Subcutaneous abdominal adipose tissue (tissue), 5 donors: ENCODE measurements around the gene RACGAP1.

Experiments
- H3K27ac ChIP-seq: one replicate; pipeline ENCODE4 v1.7.0; 2013; ENCODE audit warnings: low read depth, mild to moderate bottlenecking, inconsistent platforms, low read length, moderate library complexity
- H3K27me3 ChIP-seq, 5 donors: one replicate each; pipeline ENCODE4 v1.7.0; 2013; ENCODE audit warnings: low read length in 5 of 5, inconsistent platforms in 1 of 5; ENCODE audit not compliant: control insufficient read depth in 5 of 5, insufficient read depth in 4 of 5
- H3K36me3 ChIP-seq, 5 donors: one replicate each; pipeline ENCODE4 v1.7.0; 2013; ENCODE audit warnings: low read length in 5 of 5; ENCODE audit not compliant: control insufficient read depth in 5 of 5, insufficient read depth in 5 of 5
- H3K4me1 ChIP-seq, 5 donors: one replicate each; pipeline ENCODE4 v1.7.0; 2013; ENCODE audit warnings: low read length in 5 of 5, mild to moderate bottlenecking in 3 of 5, moderate library complexity in 1 of 5; ENCODE audit not compliant: control insufficient read depth in 5 of 5, insufficient read depth in 5 of 5
- H3K4me3 ChIP-seq, 5 donors: one replicate each; pipeline ENCODE4 v1.7.0; 2013; ENCODE audit warnings: low read length in 5 of 5, low read depth in 1 of 5
- H3K9ac ChIP-seq, 5 donors: one replicate each; pipeline ENCODE4 v1.7.0; 2013; ENCODE audit warnings: low read length in 5 of 5, mild to moderate bottlenecking in 4 of 5, moderate library complexity in 3 of 5
- H3K9me3 ChIP-seq, 5 donors: one replicate each; pipeline ENCODE4 v1.7.0; 2013; ENCODE audit warnings: low read length in 5 of 5; ENCODE audit not compliant: control insufficient read depth in 5 of 5
- donor health status: healthy.
- donor health status: healthy.
- donor health status: healthy.
- donor health status: healthy.
- donor health status: healthy.

The RACGAP1 gene

DNA sequence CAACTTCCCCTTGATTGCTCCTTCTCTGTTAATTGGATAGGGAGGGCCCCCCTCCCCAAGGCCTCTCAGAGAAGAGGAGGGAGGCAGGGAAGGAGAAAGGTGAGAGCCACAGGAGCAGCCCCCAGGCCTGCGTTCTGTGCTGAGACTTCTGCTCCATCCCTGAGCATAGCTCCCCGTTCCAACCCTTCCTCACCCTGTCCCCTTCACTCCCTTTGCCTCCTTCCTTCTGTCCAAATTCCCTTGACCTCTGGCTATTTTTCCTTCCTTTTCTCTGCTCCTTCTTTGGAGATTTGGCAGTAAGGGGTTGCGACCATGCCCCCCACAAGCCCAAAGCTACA is 31.3 kb upstream of the RACGAP1 start:
- H3K36me3 ChIP-seq = no peaks in the 10 kb centered on the region
- H3K4me3 ChIP-seq = peak overlapping the region; percentile 61 to 83 (median 73)
- peaks cover 3 to 15% (median 5%) of the 10 kb centered on the region in 5 donors for H3K27me3 ChIP-seq
- H3K9me3 ChIP-seq = no peaks in the 10 kb centered on the region
- no peak overlapping the region for H3K27ac ChIP-seq
- peak overlapping the region in 1 of 5 donors; percentile 23 for H3K9ac ChIP-seq
- H3K4me1 ChIP-seq = peaks cover 4 to 44% (median 26%) of the 10 kb centered on the region in 5 donors

DNA sequence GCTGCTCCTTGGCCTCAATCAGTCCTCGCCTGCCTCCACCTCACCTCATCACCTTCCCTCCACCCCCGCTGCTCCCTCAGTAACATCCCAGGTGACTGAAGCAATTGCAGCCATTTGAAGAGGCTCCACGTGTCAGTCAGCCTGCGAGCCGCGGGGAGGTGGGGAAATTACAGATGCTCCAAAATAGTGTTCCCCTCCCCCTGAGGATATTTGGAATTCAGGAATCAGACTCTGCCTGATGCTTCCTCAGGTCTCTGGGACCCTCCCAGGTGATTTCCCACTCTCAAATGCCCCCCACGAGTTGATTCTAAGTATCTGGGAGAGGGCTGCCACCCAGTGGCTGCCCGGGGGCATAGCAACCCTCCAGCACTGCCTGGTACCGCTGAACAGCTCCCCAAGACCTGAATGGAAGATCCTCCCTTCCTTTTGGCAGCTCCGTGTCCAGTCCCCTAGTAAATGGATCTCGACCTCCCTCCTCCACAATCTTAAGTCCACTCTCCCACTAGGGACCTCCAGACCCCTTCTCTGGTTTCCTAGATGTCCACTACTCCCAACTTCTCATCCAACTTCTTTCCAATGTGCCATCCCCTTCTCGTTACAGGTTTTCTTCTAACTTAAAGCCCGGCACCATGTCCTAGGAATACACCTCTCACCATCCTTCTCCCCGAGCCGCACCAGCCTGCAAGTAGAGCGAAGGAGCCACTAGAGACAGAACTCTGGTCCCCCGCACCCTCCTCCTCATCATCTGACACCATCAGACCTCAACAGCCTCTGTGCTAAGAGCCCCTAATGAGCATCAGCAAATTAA is 30.7 kb upstream of the RACGAP1 start:
- no peaks in the 10 kb centered on the region for H3K36me3 ChIP-seq
- no peaks in the 10 kb centered on the region for H3K9me3 ChIP-seq
- no peak overlapping the region for H3K9ac ChIP-seq
- H3K4me3 ChIP-seq = peak overlapping the region in 1 of 5 donors; percentile 37
- no peak overlapping the region for H3K27ac ChIP-seq
- H3K27me3 ChIP-seq = peaks cover 3 to 15% (median 5%) of the 10 kb centered on the region in 5 donors
- H3K4me1 ChIP-seq = peaks cover 1 to 39% (median 20%) of the 10 kb centered on the region in 5 donors

DNA sequence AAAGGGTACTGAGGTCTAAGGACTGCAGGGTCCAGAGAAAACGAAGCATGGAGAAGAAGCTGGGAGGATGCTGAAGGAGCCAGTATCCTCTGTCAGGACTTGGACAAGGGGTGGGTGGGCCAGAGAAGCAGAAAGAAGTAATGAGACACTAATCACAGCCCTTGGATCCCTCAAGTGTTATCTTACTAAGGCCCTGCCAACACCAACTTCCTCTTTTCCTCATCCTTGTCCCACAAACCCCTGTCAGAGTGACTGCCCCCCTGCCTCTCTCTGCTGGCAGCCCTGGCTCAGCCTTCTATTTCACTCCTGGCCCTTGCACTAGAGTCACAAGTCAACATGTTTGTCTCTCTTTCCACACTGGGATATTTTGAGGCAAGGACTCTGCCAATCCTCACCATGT is 28.3 kb upstream of the RACGAP1 start:
- Histone ChIP-seq H3K27ac (no peak overlapping the region), H3K27me3 (peaks cover 3 to 15% (median 3%) of the 10 kb centered on the region in 5 donors), H3K9me3 (no peaks in the 10 kb centered on the region), H3K9ac (no peak overlapping the region), H3K36me3 (no peaks in the 10 kb centered on the region), H3K4me1 (peaks cover 0 to 31% (median 23%) of the 10 kb centered on the region in 5 donors), H3K4me3 (no peak overlapping the region)

DNA sequence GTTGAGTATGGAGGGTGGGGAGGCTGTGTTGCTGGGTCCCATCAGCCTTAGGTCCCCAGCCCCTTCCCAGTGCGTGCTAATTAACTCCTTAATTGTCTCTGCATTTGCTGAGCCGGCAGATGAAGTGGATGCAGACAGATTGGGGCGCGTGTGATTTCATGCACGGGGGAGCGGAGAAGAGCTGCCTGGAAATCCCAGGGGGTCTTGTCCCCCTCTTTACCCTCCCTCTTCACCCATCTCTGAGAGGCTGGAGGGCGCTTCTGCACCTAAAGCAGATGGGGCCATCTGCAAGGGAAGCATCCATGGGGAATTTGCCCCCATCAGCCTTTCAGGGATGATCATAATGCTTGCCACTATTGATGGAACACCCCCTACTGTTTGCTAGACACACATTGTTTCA is 27.7 kb upstream of the RACGAP1 start:
- no peaks in the 10 kb centered on the region for H3K36me3 ChIP-seq
- peaks cover 3 to 15% (median 3%) of the 10 kb centered on the region in 5 donors for H3K27me3 ChIP-seq
- no peak overlapping the region for H3K27ac ChIP-seq
- no peak overlapping the region for H3K9ac ChIP-seq
- no peaks in the 10 kb centered on the region for H3K9me3 ChIP-seq
- no peak overlapping the region for H3K4me3 ChIP-seq
- peaks cover 0 to 27% (median 21%) of the 10 kb centered on the region in 5 donors for H3K4me1 ChIP-seq

DNA sequence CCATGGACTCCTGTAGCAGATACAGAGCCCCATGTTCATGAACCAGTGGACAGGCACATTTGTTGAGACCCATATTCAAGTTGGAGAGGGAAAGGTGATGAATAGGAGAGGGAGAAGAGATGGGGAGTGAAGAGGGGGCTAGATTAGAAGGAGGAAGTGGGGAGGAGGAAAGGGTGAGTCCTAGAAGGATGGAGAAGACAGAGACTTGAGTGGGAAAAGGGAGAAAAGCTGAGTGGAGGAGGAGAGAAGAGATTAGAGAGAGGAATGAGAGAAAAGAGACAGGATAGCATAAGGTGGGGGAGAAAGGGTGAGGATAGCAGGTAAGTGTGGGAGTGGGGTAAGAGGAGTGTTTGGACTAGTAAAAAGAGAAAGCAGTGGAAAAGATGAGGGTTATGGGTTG is 27.2 kb upstream of the RACGAP1 start:
- no peaks in the 10 kb centered on the region for H3K9me3 ChIP-seq

DNA sequence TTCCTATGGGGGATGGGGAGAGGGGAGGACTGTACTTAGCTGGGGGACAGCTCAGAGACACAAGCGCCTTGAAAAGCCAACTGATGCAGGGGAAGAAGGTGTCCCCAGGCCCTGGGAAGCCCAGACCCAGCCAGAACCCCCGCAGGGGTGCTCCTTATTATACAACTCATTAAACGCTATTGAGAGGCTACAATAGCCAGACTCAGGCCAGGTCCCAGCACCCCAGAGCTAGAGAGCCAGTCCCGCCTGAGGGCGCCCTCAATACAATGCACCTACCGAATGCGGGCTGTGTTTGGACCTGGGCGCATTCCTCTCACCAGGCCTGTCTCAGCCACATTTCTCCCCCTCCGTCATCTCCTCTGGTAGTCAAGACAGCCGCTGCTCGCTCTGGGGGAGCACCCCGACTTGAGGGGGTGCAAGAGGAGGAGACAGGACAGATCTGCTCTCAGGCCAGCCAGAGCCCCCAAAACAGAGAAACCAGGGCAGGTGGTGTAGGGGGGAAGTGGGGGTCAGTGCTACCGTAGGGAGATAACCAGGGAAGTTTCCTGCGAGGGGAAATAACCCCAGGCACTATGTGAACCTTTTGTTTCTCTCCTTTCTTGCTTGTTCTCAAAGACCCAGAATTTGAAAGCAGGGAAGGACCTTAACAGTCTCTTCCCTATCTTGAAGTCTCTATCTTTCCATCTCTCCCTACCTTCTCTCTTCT is 26.0 kb upstream of the RACGAP1 start:
- no peak overlapping the region for H3K27ac ChIP-seq
- H3K4me3 ChIP-seq = no peak overlapping the region
- no peaks in the 10 kb centered on the region for H3K9me3 ChIP-seq
- no peaks in the 10 kb centered on the region for H3K36me3 ChIP-seq
- H3K27me3 ChIP-seq = peaks cover 0 to 5% (median 3%) of the 10 kb centered on the region in 5 donors
- peaks cover 0 to 16% (median 11%) of the 10 kb centered on the region in 5 donors for H3K4me1 ChIP-seq
- no peak overlapping the region for H3K9ac ChIP-seq

More for the DNA sequence above, 27.2 kb upstream of the RACGAP1 start:
- H3K4me1 ChIP-seq = peaks cover 0 to 27% (median 21%) of the 10 kb centered on the region in 5 donors
- H3K27me3 ChIP-seq = peaks cover 3 to 15% (median 3%) of the 10 kb centered on the region in 5 donors
- H3K9ac ChIP-seq = no peak overlapping the region
- no peak overlapping the region for H3K4me3 ChIP-seq
- no peak overlapping the region for H3K27ac ChIP-seq
- no peaks in the 10 kb centered on the region for H3K36me3 ChIP-seq

DNA sequence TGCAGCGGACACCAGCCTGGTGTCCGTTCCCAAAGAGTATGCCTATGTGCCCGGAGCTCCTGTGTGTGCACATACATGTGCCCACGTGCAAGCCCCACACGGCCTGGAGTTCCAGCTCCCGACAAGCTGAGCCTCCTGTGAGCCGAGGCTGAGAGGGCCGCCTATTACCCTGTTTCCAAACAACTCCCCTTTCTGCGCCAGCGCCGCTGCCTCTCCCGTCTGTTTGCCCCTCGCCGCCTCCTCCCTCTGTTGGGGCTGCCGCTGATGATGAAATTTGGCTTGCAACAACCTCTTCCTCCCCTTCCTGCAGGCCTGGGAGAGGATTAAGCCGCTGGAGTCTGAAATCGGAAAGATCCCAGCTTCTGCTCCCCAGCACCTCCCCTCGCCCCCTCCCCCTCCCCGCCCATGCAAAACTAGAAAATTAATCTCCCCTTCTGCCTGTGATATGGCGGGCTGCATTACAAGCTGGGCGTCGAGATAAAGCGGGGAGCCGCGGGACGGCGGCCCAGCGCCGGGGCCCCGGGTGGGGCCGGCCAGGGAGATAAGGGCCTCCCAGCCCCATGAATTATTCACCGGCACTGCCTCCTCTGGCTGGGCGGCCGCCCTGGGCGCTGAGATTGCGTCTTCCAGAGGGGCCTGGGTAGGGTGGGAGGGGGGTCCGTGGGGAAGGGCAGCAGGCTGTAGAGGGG is 25.3 kb upstream of the RACGAP1 start:
- Histone ChIP-seq H3K27ac (no peak overlapping the region), H3K27me3 (peaks cover 0 to 3% (median 2%) of the 10 kb centered on the region in 5 donors), H3K4me3 (peak overlapping the region in 4 of 5 donors; percentile 42 to 58 (median 52)), H3K36me3 (no peaks in the 10 kb centered on the region), H3K4me1 (peaks cover 0 to 9% (median 7%) of the 10 kb centered on the region in 5 donors), H3K9ac (peak overlapping the region in 2 of 5 donors; percentile 23 to 68), H3K9me3 (no peaks in the 10 kb centered on the region)

DNA sequence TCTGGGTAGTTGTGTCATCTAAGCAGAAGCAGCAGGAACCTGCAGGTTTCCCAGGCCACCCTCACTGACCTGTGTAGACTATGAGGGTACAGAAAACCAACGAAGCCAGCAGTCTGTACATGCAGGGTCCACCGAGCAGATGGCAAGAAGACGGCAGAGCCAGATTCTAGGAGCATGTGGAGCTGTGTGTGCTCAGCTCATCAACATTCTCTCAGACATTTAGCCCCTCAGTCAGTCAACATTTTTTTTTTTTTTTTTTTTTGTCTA is 24.8 kb upstream of the RACGAP1 start:
- H3K36me3 ChIP-seq = no peaks in the 10 kb centered on the region
- H3K9ac ChIP-seq = peak overlapping the region in 2 of 5 donors; percentile 23 to 68
- H3K4me3 ChIP-seq = peak overlapping the region in 4 of 5 donors; percentile 42 to 58 (median 52)
- peaks cover 0 to 9% (median 7%) of the 10 kb centered on the region in 5 donors for H3K4me1 ChIP-seq
- peaks cover 0 to 3% (median 0%) of the 10 kb centered on the region in 5 donors for H3K27me3 ChIP-seq
- H3K9me3 ChIP-seq = no peaks in the 10 kb centered on the region
- H3K27ac ChIP-seq = no peak overlapping the region

DNA sequence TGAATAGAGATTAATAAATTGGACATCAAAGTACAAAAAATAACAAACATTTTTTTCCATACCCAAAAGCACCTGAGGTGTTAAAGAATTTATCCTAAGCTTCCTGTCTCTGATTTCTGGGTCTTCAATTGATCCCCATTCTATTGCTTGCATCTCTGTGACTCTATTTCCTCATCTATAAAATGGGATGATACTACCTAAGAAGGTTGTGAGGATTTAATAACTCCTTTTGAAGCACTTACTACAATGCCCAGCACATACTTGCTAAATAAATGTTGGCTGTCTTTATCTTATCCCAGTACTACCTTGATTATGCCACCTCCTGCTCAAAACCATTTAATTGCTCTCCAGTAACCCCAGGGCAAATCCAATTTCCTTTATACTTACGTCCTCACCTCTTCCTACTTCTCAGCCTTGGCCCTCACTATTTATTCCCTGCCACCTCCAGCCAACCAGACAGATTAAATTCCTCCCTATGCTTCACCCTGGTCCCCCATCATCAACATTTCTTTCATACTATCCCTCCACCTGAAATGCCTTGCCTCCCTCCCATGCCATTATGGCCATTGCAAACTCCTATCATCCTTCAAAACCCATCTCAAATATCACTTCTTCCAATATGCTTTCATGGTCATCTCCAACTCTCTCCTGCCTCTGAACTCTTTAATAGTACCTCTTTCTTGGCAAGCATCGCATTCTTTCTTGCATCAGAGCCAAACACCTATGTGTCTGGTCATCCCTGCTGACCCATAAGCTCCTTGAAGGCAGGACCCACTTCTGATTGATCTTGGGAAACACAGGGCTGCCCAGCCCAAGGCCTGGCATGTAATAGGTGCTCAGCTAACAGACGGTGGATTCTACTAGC is 24.2 kb upstream of the RACGAP1 start:
- H3K4me3 ChIP-seq = no peak overlapping the region
- no peaks in the 10 kb centered on the region for H3K36me3 ChIP-seq
- no peak overlapping the region for H3K9ac ChIP-seq
- H3K4me1 ChIP-seq = peaks cover 0 to 9% (median 7%) of the 10 kb centered on the region in 5 donors
- no peak overlapping the region for H3K27ac ChIP-seq
- H3K27me3 ChIP-seq = peaks cover 0 to 3% (median 0%) of the 10 kb centered on the region in 5 donors
- no peaks in the 10 kb centered on the region for H3K9me3 ChIP-seq
